Hematopoietic multipotent progenitor cell treated with erythropoietin and hydrocortisone succinate and interleukin-3 and kit ligand, for 4 days (in vitro differentiated cells): Measurements from ENCODE around the gene PTPRM.
A peak's percentile ranks its signal among the peaks of the same experiment; 100 is the strongest.

Experiments used
- DNase-seq: peaks from one replicate; pipeline ENCODE4 v3.0.0-alpha.2; 2015

The PTPRM gene

DNA sequence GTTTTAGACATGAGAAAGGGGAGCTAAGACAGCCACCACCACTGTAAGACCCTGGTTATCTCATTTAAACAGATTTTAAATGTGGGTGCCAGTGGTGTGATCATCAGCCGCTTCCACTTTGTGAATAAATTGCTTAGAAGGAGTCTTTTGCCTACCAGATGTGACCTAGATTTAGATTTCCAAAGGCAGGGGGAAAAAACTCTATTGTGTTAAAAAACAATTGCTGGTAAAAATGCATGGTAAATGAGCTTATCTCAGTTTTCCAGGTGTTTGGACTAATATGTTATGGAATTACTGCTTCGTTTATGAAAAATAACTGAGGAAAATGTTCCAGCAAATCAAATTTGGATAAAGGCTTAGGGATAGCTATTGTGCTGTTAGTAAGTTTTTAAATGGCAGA lies 575.8 kb downstream of the PTPRM start:
- no peak for DNase-seq

DNA sequence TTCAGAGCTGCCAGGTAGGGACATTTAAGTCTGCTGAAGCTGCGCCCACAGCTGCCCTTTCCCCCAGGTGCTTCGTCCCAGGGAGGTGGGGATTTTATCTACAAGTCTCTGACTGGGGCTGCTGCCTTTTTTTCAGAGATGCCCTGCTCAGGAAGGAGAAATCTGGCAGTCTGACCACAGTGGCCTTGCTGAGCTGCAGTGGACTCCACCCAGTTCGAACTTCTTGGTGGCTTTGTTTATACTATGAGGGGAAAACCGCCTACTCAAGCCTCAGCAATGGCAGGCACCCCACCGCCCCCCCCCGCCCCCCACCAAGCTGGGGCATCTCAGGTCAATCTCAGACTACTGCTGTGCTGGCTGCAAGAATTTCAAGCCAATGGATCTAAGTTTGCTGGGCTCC lies 584.1 kb downstream of the PTPRM start:
- DNase-seq, result no peak

DNA sequence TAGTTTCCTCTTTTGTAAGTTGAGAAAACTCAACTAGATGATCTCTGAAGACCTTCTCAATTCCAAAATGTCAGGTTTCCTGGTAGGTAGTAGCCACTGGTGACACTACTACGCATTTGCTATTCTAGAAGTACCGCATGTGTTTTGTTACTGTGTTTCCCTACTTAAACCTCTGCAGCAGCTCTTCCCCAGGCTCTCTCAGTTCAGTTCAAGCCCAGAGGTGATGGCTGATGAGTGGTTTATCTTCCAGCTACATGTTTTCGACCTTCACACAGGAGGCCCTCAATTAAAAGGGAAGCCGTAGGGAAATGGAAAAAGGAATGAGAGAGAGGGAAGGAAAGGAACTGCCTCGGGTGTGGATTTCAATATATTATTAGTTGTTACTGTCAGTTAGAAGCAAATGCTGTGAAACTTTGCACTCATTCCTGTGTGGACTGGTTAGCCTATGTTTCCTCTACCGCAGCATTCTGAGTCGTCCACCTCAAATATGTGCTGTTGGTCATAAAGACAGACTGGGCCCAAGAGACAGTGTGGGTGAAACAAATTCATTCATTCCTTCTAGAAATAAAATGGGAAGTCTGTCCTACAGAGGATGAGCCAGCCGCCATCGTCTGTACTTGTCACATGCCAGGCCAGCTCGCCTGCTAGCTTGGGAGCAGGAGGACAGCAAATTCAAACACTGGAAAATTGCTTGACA lies 586.9 kb downstream of the PTPRM start:
- DNase-seq, result no peak

DNA sequence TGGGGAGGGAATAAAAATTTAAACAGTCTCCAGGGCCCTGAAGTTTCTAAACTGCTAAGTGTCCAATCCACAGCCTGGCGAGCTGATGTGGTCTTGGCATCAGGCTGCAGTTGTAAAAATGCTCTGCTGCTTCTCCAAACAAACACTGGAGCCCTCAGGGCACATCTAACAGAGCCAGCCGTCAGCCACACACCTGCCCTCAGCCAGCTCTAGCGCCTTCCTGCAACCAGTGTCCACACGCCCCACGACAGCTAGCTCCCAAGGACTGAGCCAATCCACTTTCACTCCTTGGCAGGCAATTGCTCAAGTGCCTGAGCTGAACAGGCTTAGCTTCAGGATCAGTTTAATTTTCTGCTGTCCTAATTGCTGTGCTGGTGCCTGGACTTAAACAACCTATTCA lies 595.7 kb downstream of the PTPRM start:
- no peak for DNase-seq

DNA sequence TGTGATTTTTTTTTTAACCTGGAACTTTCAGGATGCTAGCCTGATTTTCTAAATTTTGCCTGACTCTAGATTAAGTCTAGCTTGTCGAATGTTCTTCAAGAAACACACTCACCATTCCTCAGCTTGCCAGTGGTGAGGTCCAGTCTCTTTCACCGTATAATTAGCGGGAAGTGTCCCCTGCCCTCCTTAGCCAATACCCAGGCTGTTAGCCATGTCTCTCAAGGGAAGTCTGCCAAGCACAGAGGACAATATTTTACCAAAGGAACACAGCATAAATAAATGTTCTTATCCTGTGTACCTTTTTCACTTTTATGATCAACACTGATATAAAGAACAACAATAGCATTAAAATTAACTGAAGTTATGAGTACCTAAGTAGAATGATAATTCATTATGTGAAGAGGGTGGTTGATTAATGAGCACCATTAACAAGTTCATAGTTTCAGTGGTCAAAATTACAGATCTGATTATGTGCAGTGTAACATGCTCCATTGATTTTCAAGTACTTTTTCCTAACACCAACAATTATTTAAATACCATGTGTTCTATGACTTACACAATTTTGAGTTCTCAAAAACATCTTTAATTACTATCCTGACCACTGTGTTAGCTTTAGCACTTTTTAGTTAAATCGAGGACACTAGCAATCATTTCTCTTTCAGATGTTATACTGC lies 596.3 kb downstream of the PTPRM start:
- no peak for DNase-seq

DNA sequence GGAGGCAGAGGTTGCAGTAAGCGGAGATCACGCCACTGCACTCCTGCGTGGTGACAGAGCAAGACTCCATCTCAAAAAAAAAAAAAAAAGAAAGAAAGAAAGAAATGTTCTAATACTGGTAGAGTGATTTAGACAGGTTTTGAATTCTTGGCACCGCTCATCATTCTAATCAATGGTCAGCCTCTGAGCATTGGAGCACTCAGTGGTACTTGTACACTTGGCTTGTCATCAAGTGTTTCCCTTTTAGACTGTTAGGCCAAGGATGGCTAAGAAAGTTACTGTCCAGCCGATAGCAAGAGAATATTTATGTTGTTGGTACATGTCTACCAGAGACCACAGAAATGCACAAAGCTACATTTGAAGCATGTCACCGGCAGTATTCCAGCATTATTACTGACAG lies 598.0 kb downstream of the PTPRM start:
- DNase-seq, result no peak

DNA sequence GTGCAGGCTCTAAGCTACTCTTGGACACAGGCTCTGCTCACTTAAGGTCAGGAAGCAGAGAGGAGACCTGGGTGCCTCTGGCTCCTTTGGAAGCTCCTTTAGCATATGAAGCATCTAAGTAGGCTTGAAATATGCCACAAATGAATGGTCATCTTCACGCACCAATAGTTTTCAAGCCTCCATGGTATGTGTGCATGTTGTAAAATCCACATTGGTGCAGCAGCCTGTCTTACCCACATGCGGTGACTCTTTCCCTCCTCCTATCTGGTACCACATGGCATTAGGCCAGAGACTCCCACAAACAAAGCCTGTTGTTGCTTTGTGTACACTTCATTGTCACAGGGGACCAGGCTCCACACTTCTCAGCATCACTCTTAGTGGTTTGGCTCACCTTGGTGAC lies 599.9 kb downstream of the PTPRM start:
- DNase-seq, result no peak

DNA sequence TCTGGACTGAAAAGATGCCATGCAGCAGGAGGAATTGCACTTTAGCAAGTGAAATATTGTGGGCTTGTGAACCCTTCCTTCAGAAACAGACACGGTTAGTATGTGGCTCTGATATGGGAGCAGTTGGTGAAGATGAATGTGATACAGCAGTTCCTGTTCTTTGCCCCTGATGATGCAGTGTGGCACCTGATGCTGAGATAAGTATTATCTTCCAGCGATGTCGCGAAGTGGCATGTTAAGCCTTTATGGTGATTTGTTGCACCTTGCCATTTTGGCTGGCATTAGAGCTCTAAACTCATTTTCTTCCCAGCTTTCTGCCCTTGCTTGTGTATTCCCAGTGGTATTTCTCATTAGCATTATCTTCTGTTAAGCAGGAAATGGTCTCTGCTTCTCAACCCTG lies 600.6 kb downstream of the PTPRM start:
- DNase-seq, result peak; percentile 12

DNA sequence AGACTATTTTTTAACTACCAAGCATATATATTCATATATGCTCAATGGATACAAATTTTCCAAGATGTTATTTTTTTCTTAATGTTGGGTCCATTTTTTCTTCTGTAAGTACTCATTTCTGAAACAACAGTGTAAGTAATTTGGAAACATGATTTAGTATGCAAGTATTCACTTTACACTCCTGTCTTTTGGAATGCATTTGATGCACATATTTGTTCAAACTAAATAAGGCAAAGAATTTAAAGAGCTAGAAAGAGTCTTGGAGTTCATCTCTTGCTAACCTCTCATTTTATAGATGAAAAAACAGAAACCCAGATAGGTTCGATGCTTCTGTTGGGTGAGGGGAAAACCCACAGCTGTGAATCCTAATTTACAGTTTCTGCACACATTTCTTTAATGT lies 602.6 kb downstream of the PTPRM start:
- no peak for DNase-seq

DNA sequence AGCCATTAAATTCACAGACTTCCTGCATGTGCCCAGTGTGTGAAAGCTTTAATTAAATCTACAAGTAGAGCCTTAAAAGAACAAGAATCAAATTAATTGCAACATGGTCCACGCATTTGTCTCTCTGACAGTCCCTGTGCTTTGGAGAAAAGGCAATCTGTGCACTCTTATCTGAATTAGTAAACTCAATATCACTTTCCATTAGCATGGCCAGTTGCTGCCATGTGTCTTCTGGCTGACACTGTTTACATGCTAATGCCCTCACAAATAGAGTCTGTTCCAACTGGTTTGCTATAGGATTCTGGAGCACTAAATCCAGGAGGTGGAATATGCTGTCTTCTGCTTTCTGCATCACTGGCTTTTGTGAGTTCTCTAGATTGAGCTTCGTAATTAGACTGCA lies 607.7 kb downstream of the PTPRM start:
- DNase-seq, result no peak

DNA sequence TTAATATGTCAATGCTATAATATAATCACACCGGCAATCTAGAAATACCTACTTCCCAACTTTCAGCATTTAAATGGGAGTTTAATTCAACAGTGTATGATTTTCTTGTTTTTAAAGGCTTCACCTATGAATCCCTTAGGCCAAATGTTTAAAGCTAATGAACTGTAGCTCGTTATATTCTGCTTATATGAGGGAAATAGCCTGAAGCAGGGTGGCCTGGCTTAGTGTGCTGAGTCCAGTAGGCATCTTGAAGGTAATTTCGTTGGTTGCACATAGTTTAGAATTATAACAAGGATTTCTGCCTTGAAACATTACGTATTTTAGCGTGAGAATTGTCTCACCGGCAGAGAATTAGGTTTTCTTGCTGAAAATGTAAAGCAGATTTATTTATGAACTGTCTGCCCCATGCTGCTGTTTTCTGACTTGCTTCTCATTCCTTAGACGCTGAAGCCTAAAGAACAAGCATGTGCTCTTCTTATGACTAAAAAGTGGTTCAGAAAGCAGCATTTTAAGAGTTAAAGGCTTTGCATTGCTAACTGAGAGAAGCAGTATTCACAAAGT lies 608.5 kb downstream of the PTPRM start:
- DNase-seq, result no peak

DNA sequence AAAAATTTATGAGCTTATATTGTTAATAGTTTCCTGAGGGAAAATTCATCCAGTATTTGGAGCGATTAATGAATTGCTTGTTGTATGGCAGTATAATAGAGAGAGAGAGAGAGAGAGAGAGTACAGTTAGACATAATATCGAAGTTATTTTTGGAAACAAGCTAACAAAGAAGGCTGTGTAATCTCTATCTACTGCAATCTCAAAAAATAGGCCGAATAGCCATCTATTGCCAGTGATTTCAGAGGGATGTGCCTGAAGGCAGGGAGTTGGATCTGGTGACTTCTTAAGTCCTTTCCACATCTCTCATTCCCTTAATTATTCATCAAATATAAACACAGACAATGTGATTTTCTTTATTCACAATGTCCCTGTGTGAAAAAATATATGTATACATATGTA lies 609.0 kb downstream of the PTPRM start:
- DNase-seq, result no peak

DNA sequence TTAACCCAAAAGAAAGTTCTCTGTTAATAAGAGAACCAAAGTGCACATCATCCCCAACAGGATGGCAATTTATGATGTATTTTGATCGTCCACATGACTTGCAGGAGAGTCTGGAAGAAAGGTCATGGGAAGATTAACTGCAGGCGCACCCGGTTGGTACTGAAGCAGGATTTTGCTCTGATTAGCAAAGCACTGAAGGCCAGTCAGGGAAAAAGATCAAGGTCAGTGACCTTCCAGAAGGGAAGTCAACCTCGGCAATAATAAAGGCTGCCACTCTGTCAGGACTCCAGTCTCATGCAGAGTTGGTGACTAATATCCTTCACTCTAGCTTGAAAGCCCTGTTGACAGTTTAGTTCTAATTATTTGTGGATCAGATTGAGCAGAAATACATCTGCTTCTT lies 609.4 kb downstream of the PTPRM start:
- DNase-seq, result no peak

DNA sequence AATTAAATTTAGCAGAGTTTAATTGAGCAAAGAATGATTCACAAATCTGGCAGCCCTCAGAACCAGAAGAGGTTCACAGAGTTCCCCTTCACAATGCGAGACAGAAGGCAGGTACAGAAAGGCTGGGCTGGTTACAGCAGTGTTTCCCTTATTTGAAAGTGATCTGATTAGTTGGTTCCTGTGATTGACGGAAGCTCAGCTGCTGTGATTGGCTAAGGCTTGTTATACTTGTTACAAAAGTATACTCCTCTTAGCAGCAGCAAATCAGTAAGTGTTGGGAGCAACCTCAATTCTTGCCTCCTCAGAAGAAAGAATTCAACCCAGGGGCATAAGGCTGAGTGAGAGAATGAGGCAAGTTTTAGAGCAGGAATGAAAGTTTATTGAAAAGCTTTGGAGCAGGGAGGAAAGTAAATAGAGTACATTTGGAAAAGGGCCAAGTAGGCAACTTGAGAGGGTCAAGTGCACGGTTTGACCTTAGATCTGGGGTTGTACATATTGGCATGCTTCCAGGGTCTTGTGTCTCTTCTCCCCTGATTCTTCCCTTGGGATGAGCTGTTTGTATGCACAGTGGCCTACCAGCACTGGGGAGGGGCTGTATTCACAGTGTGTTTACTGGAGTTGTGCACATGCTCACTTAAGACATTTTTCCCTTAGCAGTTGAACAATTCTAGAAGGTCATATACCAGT lies 610.4 kb downstream of the PTPRM start:
- no peak for DNase-seq

DNA sequence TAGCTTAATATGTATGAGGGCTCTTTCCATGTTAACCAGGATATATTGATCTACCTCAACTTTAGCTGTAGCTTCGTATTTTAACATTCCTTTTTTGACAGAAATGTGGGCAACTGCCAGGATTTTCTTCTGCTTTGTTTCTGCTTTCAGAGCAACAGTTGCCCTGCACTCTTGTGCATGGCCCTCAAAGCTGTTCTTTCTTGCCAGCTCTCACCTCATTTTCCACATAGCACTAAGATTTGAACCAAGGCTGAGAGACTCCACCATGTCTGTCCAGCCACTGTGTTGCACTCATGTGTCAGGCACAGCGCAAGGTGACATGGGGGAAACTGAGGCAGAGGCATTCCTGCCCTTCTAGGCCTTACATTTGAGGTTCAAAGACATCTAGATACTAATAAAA lies 619.3 kb downstream of the PTPRM start:
- no peak for DNase-seq

DNA sequence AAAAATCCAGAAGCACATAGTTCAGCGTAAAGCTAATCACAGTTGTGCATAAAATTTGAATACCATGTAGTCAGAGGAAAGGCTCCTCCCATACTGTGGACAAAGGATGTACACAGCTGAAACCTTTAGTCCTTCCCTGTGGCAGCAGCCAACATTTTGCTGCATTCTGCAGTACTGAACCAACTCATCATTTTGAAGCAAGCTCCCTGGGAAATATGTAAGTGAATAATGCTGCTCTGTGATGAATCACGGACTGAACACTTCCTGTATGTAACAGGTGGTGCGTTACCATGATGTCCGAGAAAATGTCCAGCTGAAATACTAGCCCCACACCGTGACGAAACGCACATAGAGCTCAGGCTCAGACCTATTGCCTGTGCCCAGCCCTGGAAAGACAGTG lies 621.1 kb downstream of the PTPRM start:
- DNase-seq, result no peak

DNA sequence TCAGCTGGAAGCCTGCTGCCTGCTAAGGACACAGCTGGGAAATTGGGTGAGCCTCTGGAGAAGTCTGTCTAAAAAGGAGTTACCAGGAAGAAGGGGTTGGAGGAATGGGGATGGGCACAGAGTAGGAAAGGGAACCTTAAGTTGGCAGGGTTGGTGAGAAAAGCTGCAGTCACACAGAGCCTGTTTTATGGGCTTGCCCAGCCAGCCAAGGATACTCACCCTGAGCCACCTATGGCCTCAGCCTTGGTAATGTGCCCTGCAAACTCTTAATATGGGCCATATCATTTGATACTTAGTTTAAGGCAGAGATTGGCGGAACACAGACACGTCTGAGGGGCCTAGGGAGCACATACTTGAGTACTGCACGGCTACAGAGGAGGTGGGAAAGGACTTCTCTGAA lies 623.9 kb downstream of the PTPRM start:
- DNase-seq, result no peak

DNA sequence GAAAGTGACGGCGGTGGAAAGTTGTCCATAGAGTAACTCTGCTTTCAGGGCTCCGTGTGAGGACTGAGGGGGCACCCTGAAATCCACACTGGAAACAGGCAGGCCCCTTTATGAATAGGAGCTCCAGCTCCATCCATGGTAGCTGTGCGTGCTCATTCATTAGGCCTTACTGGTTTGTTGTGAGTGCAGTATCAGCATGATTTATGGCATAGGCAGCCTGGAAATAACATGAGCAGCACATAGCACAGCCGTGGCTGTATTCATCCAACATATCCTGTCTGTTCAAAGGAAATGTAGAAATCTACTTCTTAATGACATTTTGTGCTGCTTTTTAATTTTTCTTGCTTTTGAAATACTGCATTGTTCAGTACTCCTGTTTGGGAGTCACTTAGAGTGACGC lies 627.3 kb downstream of the PTPRM start:
- DNase-seq, result no peak

DNA sequence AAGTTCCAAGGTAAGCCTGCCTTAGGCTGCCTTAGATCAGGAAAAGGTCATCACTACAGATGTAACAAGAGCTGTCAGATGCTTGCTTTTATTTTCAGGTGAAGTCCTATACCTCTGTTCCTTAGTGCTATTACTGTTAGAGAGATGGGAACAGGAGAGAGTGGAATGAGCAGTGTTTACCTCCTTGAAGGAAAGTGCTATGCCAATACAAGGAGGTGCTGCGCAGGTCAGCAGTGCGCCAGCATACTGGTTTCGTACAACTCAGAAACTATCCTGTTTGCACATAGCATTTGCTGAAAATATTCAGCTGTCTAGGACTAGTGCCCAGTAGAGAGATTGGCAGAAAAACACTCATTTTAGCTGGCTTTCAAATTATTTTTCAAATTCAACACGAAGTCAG lies 629.1 kb downstream of the PTPRM start:
- DNase-seq, result no peak

DNA sequence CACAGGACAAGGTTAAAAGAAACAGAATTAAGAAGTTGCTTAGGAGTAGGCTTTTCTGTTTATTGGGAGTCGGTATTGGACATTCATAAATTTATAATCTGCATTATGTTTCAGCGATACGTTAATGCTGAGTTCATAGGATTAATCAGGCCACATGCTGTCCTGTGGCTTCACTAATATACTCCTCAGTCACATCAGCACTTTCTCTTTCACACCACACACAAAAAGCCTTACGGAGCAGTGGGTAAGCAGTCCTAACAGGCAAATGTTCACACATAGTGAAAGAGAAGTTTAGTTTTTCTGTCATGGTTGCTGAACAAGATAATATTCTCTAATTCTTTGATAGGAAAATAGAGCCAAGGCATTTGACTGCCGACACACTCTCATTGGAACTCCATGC lies 630.4 kb downstream of the PTPRM start:
- no peak for DNase-seq

DNA sequence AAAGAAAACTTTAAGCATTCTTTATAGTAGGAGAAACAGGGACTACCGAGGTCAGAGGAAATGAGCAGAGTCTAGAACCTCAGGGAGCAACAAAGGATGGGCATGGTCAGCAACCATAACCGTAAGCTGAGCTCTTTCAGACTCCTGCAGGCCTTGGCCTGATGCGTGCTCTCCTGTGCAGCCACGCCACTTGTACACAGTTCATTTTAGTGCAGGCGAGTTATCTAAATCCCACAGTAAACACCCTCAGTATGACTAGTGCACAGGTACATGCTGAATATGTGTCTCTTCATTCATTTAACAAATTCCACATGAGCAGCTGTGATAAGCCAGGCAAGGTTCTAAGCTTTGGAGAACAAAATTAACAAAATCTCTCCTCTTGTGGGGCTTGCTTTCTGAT lies 640.9 kb downstream of the PTPRM start:
- DNase-seq, result no peak

DNA sequence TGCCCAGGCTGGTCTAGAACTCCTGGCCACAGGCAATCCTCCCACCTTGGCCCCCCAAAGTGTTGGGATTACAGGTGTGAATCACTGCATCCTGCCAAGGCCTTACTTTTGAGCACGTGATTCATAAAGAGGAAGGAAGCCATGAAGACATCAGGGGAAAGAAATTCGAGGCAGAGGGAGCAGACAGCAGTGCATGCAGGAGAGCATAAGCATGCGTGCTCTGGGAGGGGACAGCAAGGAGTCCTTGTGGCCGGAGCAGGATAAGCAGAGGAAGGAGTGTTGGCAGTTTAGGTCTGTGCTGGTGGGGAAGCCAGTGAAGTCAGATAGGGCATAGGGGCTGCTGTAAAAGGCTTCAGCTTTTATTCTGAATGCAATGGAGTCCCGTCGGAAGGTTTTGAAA lies 641.6 kb downstream of the PTPRM start:
- no peak for DNase-seq

DNA sequence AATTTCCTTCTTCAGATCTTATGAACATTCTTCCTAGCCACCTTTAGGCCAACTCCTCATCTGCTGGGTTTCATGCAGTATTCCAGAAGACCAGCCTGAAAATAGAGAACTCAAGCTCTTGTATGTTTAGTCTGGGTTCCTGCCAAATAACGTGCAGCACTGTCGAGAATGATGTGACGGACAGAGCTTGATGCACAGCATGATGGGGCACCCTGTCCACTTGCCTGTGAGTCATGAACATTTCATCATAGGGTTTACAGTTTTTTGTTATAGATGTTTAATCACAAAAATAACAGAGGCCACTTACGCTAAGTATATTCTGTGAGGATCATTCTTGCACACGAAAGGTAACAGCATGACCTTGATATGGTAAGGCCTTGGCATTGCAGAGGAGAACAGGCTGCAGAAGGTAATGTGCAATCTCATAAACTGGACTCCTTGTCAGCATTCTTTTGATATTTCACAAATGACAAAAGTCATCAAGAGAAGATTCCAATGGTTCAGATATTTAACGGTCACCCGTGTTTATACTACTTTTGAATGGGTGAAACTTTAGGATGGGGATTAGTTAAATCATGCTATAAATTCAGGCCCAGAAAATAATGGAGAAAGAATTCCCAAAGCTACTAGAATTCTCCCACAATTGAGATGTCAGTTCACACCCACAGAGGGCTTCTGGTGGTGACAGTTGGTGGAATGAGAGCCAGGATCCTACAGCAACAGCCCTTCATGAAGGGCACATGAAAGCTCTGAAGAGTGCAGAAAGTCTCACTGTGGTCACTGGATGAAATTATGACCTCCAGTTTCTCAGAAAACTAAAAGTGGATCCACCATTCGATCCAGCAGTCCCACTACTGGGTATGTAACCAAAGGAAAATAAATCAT lies 646.0 kb downstream of the PTPRM start:
- DNase-seq, result no peak
